Prostate gland (tissue), 2 donors: Measurements from ENCODE around the gene ADK.

Experiments used
- CTCF ChIP-seq, 4 experiments: fragments of 200-600 bp in 2 of 4; fragments of 450-650 bp in 2 of 4; sonication (generic) in 2 of 4; IDR thresholded peaks; 1 replicate in 3 of 4; 2 replicates in 1 of 4; pipeline ENCODE4 v1.5.1; 2016 to 2019; ENCODE audit warnings: antibody characterized with exemption in 4 of 4, mild to moderate bottlenecking in 2 of 4, moderate library complexity in 2 of 4
- POLR2A ChIP-seq: fragments of 450-650 bp; IDR thresholded peaks from one replicate; pipeline ENCODE4 v1.6.1; 2016; ENCODE audit warnings: antibody characterized with exemption, mild to moderate bottlenecking
- POLR2AphosphoS5 ChIP-seq: sonication (generic); formaldehyde crosslinking; IDR thresholded peaks from one replicate; pipeline ENCODE4 v1.6.1; 2017; ENCODE audit warnings: antibody characterized with exemption

GRCh38 chr10:74539317-74539716 is 388.3 kb downstream of the ADK start:
- TF ChIP-seq CTCF (IDR thresholded peaks at IDR 0.05) (no peak), POLR2A (no peak), POLR2AphosphoS5 (no peak)
